HG02798 (cell line): ENCODE results near the gene TTLL7.
"Not testable (repeated sequence)": the region's sequence is repeated elsewhere in the genome, so short reads cannot be mapped to it uniquely, and the experiment has no call there.

Source experiments
- ATAC-seq: cut with Tn5 transposase; IDR thresholded peaks from one replicate; pipeline ENCODE4 v1.9.1; 2021; ENCODE audit warnings: mild to moderate bottlenecking; ENCODE audit not compliant: unreplicated experiment, poor library complexity

TTLL7 gene

DNA sequence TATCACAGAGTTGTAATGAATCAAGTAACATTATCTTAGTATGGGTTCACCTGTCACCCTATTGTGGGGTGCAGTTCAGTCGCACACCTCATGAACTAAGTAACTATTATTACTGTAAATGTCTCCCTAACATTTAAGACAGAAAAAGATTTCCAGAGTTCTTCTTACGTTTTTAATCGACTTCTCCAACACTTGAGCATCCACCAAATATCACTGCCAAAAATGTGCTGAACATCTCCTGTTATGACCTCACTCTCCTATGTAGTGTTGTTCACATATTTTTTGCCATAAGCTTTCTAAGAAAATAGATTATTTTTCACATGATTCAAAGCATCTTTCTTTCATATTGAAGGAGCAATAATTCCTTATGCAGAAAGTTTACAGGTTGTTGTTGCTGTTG lies 1.3 kb downstream of the TTLL7 start:
- no peak for ATAC-seq

DNA sequence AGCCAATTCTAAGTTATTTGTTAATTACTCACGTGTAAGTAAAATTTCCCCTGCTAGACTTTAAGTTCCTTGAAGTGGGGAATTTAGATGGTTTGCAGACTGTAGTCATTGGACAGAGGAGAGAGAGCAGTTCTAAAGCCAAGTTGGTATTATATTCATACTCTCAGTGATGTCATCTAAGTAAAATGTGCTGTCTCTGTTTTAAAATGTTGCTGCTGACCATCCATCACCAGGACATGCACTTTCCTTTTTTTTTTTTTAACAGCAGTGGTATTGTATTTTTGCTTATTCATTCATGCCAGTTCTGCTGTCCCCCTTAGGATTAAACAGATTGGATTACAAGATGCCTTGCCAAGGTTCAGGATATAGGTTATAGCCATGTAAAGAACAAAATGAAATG lies 2.3 kb downstream of the TTLL7 start:
- ATAC-seq, result no peak

GRCh38 chr1:83996191-83996590 lies 2.7 kb downstream of the TTLL7 start:
- no peak for ATAC-seq

- ATAC-seq, result no peak
These were observed 3.3 kb downstream of the TTLL7 start for GRCh38 chr1:83995649-83996048.

GRCh38 chr1:83994111-83994510 lies 4.8 kb downstream of the TTLL7 start:
- ATAC-seq, result no peak

DNA sequence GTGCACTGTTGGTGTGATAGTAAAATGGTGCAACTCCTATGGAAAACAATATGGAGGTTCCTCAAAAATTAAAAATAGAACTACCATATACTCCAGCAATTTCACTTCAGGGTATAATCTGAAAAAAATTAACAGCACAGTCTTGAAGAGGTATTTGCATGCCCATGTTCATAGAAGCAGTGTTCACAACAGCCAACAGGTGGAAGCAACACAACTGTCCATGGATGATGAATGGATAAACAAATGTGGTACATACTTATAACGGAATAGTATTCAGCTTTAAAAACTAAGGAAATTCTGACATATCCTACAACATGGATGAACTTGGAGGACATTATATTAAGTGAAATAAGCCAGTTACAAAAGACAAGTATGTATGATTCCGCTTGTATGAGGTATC lies 8.2 kb downstream of the TTLL7 start:
- ATAC-seq, result no peak

GRCh38 chr1:83985048-83985447 lies 13.9 kb downstream of the TTLL7 start:
- ATAC-seq, result no peak

- ATAC-seq, result not testable (repeated sequence)
These were observed 15.0 kb downstream of the TTLL7 start for GRCh38 chr1:83983918-83984317.

DNA sequence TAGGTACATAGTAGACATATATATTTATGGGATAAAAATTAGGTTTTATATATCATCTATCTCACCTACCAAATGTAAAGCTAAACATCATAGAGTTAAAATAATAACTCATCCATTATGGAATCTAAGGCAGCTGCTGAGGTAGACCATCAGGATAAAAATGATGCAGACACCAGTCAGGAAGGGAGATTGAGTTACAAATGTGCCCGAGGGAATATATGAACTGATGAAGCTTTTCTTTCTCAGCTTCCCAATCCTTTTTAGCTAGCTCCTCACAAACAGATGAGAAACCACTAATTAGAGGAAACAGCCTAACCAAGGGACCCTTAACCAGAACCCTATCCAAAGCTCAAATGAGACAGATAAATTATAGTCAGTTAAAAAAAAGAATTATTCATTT lies 20.9 kb downstream of the TTLL7 start:
- ATAC-seq, result no peak

GRCh38 chr1:83976920-83977319 lies 22.0 kb downstream of the TTLL7 start:
- ATAC-seq, result no peak

DNA sequence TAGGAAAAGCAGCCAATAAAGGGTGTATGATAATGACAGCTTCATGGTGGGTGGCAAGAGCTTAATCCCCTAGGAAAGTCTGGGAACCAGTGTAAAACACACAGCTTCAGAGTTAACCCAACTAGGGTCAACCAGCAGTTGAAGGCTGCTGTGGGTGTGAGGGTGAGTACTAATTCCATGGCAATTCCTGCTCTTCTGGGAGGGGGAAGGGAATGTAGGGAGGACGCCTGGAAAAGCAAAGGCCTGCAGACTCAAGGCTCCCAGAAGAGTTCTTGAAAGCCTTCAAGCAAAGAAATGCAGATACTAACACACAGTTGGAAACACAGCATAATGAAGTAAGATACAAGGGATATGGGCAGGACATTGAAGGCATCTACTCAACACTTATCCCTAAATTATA lies 28.1 kb downstream of the TTLL7 start:
- no peak for ATAC-seq

GRCh38 chr1:83970114-83970513 lies 28.8 kb downstream of the TTLL7 start:
- ATAC-seq, result no peak

DNA sequence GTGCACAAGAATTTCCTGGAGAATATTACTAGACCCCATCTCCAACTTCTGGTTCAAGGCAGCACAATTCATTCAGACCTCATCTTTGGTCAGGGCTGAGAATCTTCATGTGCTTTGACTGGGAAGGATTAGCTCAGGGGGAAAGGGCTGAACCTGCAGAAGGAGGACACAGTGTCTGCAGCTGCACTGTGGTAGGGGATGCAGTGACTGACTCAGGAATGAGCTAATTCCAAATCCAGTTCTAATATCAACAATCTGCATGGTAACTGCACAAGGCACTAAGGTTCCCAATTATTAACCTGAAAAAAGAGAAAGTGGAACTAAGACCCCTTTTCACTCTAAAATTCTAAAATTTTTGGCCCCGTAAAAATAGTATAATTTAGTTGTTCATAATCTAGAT lies 31.6 kb downstream of the TTLL7 start:
- no peak for ATAC-seq

DNA sequence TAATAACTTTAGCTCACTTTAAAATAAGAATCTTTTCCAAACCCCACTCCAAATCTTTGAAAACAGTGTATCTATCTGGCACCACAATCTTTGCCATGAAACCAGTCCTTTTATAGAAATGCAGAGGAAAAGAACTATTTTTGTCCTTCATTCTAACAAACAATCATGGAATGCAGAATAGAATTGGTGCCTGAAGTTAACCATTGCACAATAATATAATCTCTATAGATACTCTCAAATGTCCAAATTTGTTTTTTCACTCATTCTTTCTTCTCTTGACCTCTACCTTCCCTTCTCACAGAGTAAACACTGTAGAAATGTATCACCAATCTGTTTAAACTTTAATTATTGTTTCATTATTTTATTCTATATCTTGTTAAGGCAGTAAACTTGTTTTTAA lies 34.8 kb downstream of the TTLL7 start:
- ATAC-seq, result no peak

DNA sequence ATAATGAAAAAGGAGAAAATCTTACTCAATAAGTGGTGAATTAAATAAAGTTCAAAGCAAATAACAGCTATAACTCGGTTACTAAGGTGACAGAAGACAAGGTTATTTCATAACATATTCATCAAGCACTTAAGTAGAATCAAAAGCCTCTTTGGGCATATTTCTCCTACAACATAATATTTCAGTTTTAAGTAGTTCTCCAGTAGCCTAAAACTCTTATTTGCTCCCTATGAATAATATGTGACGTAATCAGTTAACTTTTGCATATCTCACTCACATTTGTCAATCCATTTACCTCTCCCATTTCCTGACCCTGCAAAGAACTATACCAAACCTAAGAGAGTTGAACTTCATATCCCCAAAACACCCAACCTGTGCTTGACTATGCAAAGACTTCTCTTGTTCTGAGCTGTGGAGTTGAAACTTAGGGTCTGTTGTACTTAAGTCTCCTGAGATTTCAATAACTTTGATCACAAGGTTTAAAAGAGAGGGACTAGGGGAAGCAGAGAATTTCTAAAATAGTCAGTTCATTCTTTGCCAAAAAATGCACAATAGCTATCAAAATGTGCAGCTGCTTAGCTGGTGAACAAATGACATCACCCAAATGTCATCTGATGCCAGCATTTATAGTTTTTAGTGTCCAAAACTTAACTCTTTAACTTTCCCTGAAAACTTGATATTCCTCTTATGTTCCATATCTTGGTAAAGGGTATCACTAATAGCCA lies 37.2 kb downstream of the TTLL7 start:
- ATAC-seq, result no peak

DNA sequence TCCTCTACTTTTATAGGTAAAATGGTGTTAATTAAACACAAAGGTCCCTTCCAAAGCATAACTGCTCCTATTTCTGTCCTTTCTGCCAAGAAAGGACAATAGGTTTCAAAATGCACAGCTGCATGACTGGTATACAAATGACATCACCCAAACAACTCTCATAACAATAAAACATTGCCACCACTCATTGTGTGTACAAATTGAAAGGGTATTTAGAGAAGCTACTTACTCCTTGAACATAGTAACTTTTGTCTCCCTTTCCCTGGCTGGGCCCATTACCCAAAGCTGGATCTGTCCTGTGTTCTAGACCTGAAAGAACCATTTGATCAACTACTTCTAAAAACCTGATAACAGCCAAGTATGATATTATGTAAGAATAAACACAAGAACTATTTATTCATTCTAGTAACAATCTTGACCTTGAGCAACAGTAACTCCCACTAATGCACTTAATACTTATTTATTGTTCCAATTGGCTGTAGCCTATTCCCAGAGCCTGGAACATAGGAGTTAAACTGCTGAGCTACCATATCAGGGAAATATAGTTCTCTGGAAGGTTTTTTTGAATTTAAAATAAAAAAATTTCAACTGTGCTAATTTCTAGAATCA lies 38.2 kb downstream of the TTLL7 start:
- no peak for ATAC-seq

GRCh38 chr1:83959824-83960498 lies 39.0 kb downstream of the TTLL7 start:
- no peak for ATAC-seq

- no peak for ATAC-seq
These were observed 40.2 kb downstream of the TTLL7 start for GRCh38 chr1:83958704-83959103.

DNA sequence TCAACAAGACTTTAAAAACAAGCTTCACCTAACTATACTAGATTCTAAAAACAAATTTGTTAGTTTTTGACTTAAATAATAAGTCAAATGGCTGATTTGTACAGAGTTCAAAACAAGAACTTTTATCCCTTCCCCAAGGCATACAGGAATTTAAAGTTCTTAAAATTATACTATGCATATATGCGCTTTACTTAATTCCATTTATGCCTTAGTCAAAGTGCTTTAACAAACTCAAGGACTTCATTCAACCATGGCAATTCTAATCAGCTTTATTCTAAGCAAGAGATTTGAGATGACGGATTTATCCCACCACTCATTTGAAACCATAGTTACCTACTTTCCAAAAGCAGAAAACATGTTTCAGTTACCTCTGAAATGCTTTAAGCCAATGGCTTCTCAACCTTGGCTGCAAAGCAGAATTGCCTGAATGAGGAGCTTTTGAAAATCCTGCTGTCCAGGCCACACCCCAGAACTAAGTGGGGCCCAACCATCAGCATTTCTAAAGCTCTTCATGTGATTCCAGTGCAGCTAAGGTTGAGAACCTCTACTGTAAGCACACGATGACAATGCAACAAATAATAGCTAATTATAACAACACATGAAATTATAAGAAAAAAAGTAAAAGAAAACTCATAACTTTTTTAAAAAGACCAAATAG lies 44.6 kb downstream of the TTLL7 start:
- ATAC-seq, result no peak

DNA sequence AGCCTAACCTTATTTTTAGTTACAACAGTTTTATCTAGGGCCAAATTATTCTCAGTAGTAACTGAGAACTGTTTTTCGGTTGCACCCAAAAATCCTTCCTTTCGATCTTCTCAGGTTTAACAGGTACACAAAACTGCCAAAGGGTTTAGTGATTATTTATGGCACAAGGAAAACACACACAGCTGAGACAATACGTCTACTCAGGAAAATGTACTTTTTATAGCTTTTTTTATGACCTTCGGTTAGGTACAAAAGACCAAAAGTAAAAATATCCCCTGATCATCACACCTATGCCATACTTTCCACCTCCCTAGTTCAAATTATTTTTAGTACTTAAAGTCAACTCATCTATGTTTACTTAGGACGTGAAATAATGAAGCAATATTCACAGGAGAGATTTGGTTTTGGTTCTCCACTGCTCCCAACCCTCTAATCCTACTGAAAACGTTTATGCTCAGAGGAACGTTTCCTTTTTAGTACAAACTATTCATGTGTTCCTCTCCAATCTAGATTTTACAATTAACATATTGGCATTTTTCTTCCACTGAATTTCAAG lies 48.7 kb downstream of the TTLL7 start:
- no peak for ATAC-seq

DNA sequence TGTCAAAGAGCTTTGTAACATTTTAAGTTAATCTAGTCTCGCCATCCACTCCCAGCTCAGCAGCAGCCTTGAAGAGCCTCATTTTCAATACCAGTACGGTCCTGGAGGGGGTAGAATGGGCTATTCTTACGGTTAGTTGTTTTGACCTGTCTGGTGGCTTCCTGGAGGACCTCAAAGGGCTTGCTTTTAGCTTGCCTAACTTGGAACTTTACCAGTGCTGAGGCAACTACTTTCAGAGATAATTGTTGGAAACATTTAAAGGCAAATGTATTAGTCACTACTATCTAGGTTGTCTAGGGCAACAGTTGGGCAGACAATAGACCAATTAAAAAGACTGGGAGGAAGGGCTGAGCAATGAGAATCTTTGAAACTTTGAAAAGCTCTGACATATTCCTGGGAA lies 56.0 kb downstream of the TTLL7 start:
- no peak for ATAC-seq
